SK-N-MC (cell line): ENCODE data around the gene UMPS.

ENCODE experiments used
- DNase-seq: peaks from one replicate; pipeline ENCODE4 v3.0.0-alpha.2; 2011; ENCODE audit warnings: low read depth, low spot score
- H3K27ac ChIP-seq: fragments of 200-600 bp; sonication (generic); 2 replicates; pipeline ENCODE4 v1.5.1; 2016; ENCODE audit warnings: mixed run types
- H3K36me3 ChIP-seq: fragments of 200-600 bp; sonication (generic); 2 replicates; pipeline ENCODE4 v1.6.1; 2017; ENCODE audit warnings: antibody characterized with exemption, low read length, mixed read lengths; ENCODE audit not compliant: insufficient read depth
- H3K4me3 ChIP-seq: fragments of 200-600 bp; sonication (generic); 2 replicates; pipeline ENCODE4 v1.5.1; 2016
- H3K9ac ChIP-seq: fragments of 200-600 bp; sonication (generic); 2 replicates; pipeline ENCODE4 v1.8.0; 2017; ENCODE audit warnings: mixed run types, mixed read lengths; ENCODE audit not compliant: insufficient read length
- H3K9me3 ChIP-seq: fragments of 200-600 bp; sonication (generic); 2 replicates; pipeline ENCODE4 v1.6.1; 2017; ENCODE audit warnings: low read depth, mild to moderate bottlenecking, antibody characterized with exemption, low read length, moderate library complexity, mixed read lengths
- EZH2 ChIP-seq: fragments of 200-600 bp; sonication (generic); IDR thresholded peaks from one replicate; pipeline ENCODE4 v1.6.1; 2017; ENCODE audit warnings: antibody characterized with exemption
- FOXP2 ChIP-seq: optimal IDR thresholded peaks from 2 replicates; pipeline ENCODE3; 2011; ENCODE audit warnings: mild to moderate bottlenecking, moderate library complexity; ENCODE audit not compliant: insufficient read depth; ENCODE audit errors: extremely low read length, control extremely low read depth
- POLR2AphosphoS5 ChIP-seq: IDR thresholded peaks from 2 replicates; pipeline ENCODE4 v1.6.1; 2012; ENCODE audit warnings: mild to moderate bottlenecking, low read depth, low read length, borderline replicate concordance

UMPS gene

GRCh38 chr3:124770336-124771082 is 40.3 kb downstream of the UMPS start:
- Histone ChIP-seq H3K4me3 (no peak overlapping the region), H3K9me3 (no peaks in the 10 kb centered on the region), H3K36me3 (peaks cover 40% of the 10 kb centered on the region), H3K27ac (peak overlapping the region; percentile 68), H3K9ac (no peak overlapping the region)
- TF ChIP-seq FOXP2, result no peak
- TF ChIP-seq EZH2, result no peak
- no peak for TF ChIP-seq POLR2AphosphoS5
- no peak for DNase-seq

GRCh38 chr3:124771083-124771445 is 40.8 kb downstream of the UMPS start:
- no peak overlapping the region for H3K9ac ChIP-seq
- H3K27ac ChIP-seq, result peak overlapping the region; percentile 68
- TF ChIP-seq EZH2, result no peak
- no peak for TF ChIP-seq FOXP2
- TF ChIP-seq POLR2AphosphoS5, result no peak
- DNase-seq, result no peak
- H3K36me3 ChIP-seq, result peaks cover 35% of the 10 kb centered on the region
- no peak overlapping the region for H3K4me3 ChIP-seq
- H3K9me3 ChIP-seq, result no peaks in the 10 kb centered on the region

- no peak for DNase-seq
- H3K36me3 ChIP-seq, result peaks cover 32% of the 10 kb centered on the region
- TF ChIP-seq FOXP2 (no peak), EZH2 (no peak), POLR2AphosphoS5 (no peak)
- peak overlapping the region; percentile 51 for H3K4me3 ChIP-seq
- H3K9ac ChIP-seq, result no peak overlapping the region
- H3K9me3 ChIP-seq, result no peaks in the 10 kb centered on the region
- H3K27ac ChIP-seq, result peak overlapping the region; percentile 82
Measured at GRCh38 chr3:124772081-124772831, 42.0 kb downstream of the UMPS start.

- peaks cover 18% of the 10 kb centered on the region for H3K36me3 ChIP-seq
Measured at GRCh38 chr3:124773351-124774326, 43.4 kb downstream of the UMPS start.

GRCh38 chr3:124774327-124774718 is 44.1 kb downstream of the UMPS start:
- no peak for TF ChIP-seq FOXP2
- TF ChIP-seq POLR2AphosphoS5, result no peak
- TF ChIP-seq EZH2, result no peak

More at GRCh38 chr3:124773351-124774326, 43.4 kb downstream of the UMPS start:
- H3K27ac ChIP-seq, result peak overlapping the region; percentile 82
- TF ChIP-seq FOXP2, result no peak
- no peak for TF ChIP-seq EZH2
- TF ChIP-seq POLR2AphosphoS5, result no peak
- no peaks in the 10 kb centered on the region for H3K9me3 ChIP-seq
- H3K4me3 ChIP-seq, result no peak overlapping the region
- DNase-seq, result no peak
- H3K9ac ChIP-seq, result no peak overlapping the region

GRCh38 chr3:124774841-124775402 is 44.7 kb downstream of the UMPS start:
- Histone ChIP-seq H3K4me3 (no peak overlapping the region), H3K9ac (no peak overlapping the region), H3K27ac (no peak overlapping the region), H3K9me3 (no peaks in the 10 kb centered on the region), H3K36me3 (peaks cover 13% of the 10 kb centered on the region; the same call in 1 of the 2 replicates)
- no peak for DNase-seq
- TF ChIP-seq FOXP2 (no peak), EZH2 (no peak), POLR2AphosphoS5 (no peak)

More at GRCh38 chr3:124774327-124774718, 44.1 kb downstream of the UMPS start:
- Histone ChIP-seq H3K27ac (peak overlapping the region; percentile 29; the same call in 1 of the 2 replicates), H3K9me3 (no peaks in the 10 kb centered on the region), H3K36me3 (peaks cover 13% of the 10 kb centered on the region; the same call in 1 of the 2 replicates), H3K4me3 (no peak overlapping the region), H3K9ac (no peak overlapping the region)
- no peak for DNase-seq

GRCh38 chr3:124775877-124776276 is 45.6 kb downstream of the UMPS start:
- no peak overlapping the region for H3K9ac ChIP-seq
- no peak for DNase-seq
- no peaks in the 10 kb centered on the region for H3K9me3 ChIP-seq
- no peak for TF ChIP-seq POLR2AphosphoS5
- no peak for TF ChIP-seq EZH2
- no peak for TF ChIP-seq FOXP2
- peaks cover 13% of the 10 kb centered on the region; the same call in 1 of the 2 replicates for H3K36me3 ChIP-seq
- no peak overlapping the region for H3K27ac ChIP-seq
- H3K4me3 ChIP-seq, result no peak overlapping the region

GRCh38 chr3:124776856-124777255 is 46.6 kb downstream of the UMPS start:
- Histone ChIP-seq H3K9me3 (no peaks in the 10 kb centered on the region), H3K9ac (no peak overlapping the region), H3K4me3 (no peak overlapping the region), H3K36me3 (peaks cover 13% of the 10 kb centered on the region; the same call in 1 of the 2 replicates), H3K27ac (peak overlapping the region; percentile 21; the same call in 1 of the 2 replicates)
- no peak for TF ChIP-seq POLR2AphosphoS5
- no peak for TF ChIP-seq FOXP2
- TF ChIP-seq EZH2, result no peak
- no peak for DNase-seq
